HG03342 (cell line): ENCODE results near the gene STYXL2.

Experiments used
- ATAC-seq: cut with Tn5 transposase; IDR thresholded peaks from one replicate; pipeline ENCODE4 v1.9.1; 2021; ENCODE audit warnings: mild to moderate bottlenecking, moderate library complexity; ENCODE audit not compliant: unreplicated experiment

STYXL2 gene

GRCh38 chr1:167077868-167078210 is 16.0 kb upstream of the STYXL2 start:
- ATAC-seq = no peak

DNA sequence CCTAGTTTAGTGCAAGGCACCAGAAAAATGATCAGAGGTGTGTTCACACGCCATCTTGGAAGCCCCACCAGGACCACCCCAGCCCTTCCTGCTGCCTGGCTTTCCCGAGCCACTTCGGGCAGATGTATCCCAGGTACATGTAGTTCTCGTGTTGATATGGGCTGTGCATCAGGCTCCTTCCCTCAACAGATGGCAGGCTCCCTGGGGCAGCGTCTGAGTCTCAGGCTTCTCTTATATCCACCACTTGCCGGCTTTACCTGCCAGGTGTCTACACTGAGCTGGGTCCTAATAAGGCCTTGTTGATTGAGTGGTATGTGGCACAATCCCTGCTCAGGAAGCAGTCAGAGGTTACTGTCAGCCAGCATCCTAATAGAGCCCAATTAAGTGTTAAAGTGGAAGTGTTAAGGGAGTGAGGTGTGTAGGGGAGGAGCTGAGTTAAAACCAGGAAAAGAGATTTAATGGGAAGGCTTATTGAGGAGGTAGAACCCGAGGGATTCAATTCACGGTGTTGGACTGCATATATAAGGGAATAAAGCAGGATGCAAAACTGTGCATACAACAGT is 12.2 kb upstream of the STYXL2 start:
- no peak for ATAC-seq

DNA sequence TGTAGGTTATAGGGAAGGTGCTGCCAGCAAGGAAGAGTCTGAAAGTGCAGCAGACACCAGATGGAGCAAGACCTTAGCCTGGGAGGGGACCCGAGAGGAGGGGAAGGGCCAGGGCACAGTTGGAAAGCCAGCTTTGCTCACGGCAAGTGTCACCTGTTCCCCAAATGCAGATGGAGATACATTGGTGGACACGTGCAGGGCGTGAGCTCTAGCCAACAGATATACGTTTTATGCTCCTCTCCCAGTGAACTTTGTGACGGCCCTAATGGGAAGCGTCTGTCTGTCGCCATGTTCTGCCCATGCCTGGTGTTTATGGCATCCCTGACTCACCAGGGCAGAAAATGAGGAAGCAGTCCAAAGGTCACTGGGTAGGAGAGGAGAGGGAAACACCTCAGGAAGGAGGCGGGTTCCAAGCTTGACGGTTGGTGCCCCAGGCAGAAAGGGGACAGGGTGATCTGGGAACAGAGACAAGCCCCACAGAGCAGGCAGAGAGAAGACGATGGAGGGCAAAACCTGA is 11.3 kb upstream of the STYXL2 start:
- no peak for ATAC-seq

DNA sequence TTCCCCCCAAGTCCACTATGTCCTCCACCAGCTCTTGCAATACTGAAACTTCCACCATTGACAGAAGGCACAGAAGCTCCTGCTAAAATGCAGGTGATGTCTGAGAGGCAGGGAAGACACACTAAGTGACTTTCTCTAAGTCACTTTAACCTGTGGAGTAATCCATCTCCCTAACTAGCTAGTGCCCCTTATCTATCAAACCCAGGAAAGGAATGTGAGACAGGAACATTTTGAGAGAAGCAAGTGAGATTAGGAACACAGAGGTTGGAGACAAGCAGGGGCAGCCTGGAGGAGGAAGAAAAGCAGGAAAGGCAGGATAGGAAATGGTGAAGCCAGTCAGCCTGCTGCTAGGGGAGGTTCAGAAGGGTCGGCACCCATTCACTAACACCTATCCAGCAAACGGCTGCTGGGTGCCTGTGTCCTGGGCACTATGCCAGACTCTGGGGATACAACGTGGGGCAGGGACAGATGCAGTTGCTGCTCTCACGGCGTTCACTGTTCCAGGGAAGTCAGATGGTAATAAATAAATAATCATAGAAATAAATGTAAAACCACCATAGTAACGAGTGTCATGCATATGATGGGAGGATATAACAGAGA is 10.7 kb upstream of the STYXL2 start:
- no peak for ATAC-seq

- ATAC-seq = no peak
Observed at GRCh38 chr1:167083871-167084270, 10.0 kb upstream of the STYXL2 start.

DNA sequence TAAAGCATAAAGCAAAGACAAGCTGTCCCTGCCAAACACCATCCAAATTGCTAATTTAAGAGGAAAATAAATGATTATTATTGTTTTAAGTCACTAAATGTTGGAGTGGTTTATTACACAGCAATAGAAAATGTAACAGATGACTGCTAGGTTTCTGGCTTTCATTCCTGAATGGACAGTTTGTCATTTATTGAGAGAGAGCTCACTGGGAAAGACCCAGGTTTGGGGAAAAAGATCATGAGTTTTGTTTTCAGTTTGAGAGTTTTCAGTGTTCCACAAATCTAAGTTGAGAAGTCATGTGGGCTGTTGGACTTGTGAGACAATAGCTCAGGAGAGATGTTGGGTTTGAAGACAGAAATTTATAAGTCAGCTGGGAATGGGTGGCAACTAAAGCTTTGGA is 9.1 kb upstream of the STYXL2 start:
- ATAC-seq = no peak

- ATAC-seq = no peak
Observed at GRCh38 chr1:167086033-167086432, 7.8 kb upstream of the STYXL2 start.

GRCh38 chr1:167086768-167087167 is 7.1 kb upstream of the STYXL2 start:
- no peak for ATAC-seq

- ATAC-seq = no peak
Observed at GRCh38 chr1:167088746-167089417, 5.0 kb upstream of the STYXL2 start.

- ATAC-seq = no peak
Observed at GRCh38 chr1:167089939-167090313, 3.9 kb upstream of the STYXL2 start.

DNA sequence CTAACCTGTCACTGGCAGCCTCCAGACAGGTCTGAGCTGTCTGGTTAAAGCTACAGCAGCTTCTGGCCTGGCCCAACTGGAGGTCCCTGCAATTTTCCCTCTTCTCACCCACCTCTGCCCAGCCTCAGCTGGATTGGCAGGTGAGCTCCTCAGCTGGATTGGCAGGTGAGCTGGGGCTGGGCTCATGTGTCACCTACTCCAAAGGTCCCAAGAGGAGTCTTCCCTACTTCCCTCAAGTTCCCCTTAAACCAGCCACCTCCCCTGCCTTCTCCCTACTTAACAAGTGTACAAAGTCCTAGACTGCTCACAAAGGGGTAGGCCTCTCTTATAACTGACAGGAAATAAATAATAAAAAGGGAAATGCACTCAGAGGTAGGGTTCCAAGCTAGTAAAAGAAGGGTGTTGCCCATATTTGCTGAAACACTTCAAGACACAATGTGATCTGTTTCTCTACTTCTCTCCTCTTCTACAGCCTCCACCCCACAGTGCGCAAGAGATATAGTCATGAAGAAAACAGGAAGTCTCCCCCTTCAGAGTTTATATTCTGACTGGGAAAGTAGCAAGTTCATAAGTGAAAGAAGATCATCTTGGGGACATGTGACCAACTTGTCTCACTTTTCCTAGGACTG is 3.4 kb upstream of the STYXL2 start, which contains the start of gene GPA33:
GPA33 (minus strand) TSS at position 64 of the 629 bp plus-strand sequence. CDS start 90 bp downstream, outside the sequence.
- ATAC-seq = no peak

GRCh38 chr1:167092653-167093052 is 1.2 kb upstream of the STYXL2 start:
- ATAC-seq = no peak

DNA sequence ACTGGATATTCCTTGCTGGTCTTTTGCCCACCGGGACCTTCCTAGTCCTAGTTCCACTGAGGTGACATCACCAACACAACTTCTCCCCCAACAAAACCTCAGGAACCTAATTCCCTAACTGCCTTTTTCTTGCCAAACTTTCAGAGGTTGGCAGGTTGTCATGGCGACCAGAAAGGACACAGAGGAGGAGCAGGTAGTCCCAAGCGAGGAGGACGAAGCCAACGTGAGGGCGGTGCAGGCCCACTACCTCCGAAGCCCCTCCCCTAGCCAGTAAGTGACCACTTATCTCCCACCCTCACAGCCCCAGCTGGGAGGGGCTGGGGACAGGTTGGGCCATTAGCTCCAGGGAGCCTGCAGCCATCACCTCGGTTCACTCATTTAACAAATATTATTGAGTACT is 815 bp downstream of the STYXL2 start:
- ATAC-seq = no peak

DNA sequence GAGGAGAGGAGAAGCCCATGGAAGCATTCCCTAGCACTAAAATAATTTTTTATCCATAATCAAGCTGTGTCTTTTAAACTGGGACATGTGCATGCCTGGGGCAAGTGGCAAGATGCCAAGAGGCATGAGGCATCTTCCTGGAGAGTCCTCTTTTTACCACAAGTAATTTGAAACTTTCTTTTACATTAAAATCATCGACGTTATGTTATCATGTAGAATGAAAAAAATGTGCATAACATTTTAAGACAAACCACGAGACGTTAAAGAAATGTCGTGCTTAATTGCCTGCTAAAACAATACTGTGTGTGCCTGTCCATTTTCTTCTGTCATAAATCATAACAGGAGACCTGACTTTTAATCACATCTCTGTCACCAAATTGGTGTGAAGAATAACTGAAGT is 1.5 kb downstream of the STYXL2 start:
- ATAC-seq = no peak

DNA sequence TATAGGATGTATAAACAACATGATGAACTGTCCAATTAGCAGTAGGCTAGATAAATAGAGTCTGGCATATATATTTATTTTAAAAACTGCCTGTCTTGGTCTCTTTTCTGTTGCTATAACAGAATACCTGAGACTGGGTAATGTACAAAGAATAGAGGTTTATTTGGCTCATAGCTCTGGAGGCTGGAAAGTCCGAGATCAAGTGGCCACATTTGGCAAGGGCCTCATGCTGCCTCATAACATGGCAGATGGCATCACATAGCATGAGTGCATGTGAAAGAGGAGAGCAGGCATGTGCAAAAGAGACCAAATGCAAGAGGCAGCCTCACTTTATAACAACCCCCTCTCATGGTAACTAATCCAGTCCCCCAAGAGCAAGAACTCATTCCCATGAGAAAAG is 6.0 kb downstream of the STYXL2 start:
- no peak for ATAC-seq

GRCh38 chr1:167100730-167101129 is 6.9 kb downstream of the STYXL2 start:
- ATAC-seq = no peak

- ATAC-seq = no peak
Observed at GRCh38 chr1:167101754-167102153, 7.9 kb downstream of the STYXL2 start.

DNA sequence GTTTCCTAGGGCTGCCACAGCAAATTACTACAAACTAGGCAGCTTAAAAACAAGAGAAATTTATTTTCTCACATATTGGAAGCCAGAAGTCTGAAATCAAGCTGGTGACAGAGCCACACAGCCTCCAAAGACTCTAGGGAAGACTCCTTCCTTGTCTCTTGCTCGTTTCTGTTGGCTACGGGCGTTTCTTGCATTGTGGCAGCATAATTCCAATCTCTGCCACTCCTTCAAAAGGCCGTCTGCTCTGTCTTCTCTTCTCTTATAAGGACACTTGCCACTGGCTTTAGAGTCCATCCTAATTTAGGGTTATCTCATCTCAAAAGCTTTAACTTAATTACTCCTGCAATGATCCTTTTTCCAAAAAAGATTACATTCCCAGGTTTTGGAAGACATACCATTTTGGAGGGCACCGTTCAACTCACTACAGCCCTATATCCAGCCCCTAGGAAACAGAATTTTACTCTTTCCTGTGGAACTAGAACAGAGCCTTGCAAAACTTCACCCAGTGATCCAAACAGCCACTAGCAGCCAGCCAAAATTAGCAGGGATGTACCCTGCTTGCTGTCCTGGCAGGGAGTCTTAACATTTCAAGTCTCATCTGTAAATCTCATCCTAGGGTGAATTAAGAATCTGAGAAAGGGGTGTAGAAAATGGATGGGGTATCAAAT is 9.2 kb downstream of the STYXL2 start:
- ATAC-seq = no peak

GRCh38 chr1:167104256-167104633 is 10.4 kb downstream of the STYXL2 start:
- ATAC-seq = peak; percentile 54

DNA sequence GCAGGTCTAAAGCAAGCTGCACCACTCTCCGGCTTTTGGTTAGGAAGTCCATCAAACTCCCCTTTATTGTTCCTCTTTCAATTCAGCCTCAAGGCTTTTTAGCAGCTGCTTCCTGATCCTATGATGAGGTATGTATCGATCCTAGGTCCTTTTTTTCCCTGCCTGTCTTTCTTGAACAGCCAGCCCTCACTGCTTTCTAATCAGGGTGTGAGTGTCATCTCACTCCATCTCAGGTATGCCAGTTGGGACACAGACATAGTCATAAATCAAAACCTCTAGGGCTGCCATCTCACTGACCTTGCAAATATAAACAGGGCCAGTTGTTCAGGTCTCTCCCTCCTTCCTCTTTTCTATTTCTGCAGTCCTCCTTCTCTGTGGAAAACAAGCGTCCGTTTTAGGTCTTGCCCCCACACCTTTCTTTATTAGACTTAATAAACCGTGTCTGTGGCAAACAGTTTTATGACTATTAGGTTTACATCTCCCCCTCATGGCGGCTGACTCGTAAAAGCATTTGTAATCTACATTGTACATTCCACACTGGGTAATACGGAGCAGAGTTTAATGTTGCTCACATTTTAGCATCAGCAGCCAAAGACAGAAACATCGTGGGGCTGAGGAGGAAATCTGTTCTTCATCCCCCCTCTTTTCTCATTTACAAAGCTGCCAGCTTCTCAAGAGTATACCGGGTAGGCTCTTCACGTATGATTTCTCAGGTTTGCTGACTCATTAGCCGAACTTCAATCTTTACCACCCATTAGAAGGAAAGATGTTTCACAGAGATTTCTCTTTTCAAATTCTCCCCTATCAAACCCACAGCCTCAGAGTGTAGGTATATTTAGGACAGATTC is 11.6 kb downstream of the STYXL2 start:
- ATAC-seq = no peak

DNA sequence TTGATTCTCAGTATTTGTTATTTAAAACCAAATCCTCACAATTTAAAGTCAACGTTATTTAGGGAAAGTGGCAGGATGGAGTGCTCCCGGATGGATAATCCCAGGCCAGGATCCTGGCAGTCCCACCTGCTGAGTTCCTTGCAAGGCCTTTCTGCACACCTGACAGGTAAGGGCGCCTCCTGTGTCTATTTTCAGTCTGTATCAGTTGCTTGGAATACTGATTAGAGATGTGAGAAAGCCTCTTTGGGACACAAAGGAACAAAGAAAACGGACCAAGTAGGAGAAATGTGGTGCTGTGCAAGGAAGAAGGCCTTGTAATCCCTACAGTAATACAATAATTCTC is 12.2 kb downstream of the STYXL2 start:
- ATAC-seq = no peak
